ENCODE results near the gene NOL9. TPM values are rescaled to one million over a fixed set of nuclear protein-coding genes. Genes with fewer than 3 reads are reported as not detected.
A peak's percentile ranks its signal among the peaks of the same experiment; 100 is the strongest.

The NOL9 gene
- total RNA-seq, 4 donors from 2014 or later, result 16.6 to 25.0 (median 21.1) TPM

- WGBS, result 75% methylated on average over 12 of the region's 13 CpGs
- Histone ChIP-seq H3K4me3 (no peak overlapping the region), H3K36me3 (peaks cover 64 to 91% (median 90%) of the 10 kb centered on the region in 4 donors), H3K27me3 (no peaks in the 10 kb centered on the region), H3K4me1 (peaks cover 69 to 84% (median 77%) of the 10 kb centered on the region in 4 donors), H3K27ac (replicated peaks in 1 of 4) (peak overlapping the region in 2 of 4 donors; percentile 16 to 39), H3K9me3 (no peaks in the 10 kb centered on the region)
- no peak for DNase-seq (ENCODE audit: extremely low spot score)
- TF ChIP-seq POLR2AphosphoS5 (IDR thresholded peaks at IDR 0.05), result no peak
- no peak for TF ChIP-seq CTCF (IDR thresholded peaks at IDR 0.05)
- no peak for TF ChIP-seq EP300 (IDR thresholded peaks at IDR 0.05)
- no peak for TF ChIP-seq POLR2A (IDR thresholded peaks at IDR 0.05; ENCODE audit: low read depth)
- intact Hi-C loops (cut with DNase I), result no loop called here
Observed at GRCh38 chr1:6591222-6591621, 36.9 kb upstream of the NOL9 start.

- WGBS, result 83% methylated on average over 6 of the region's 7 CpGs
- peak overlapping the region in 2 of 4 donors; percentile 29 to 65 for H3K27ac ChIP-seq (replicated peaks in 1 of 4)
- no peak for TF ChIP-seq EP300 (IDR thresholded peaks at IDR 0.05)
- no peak for TF ChIP-seq POLR2A (IDR thresholded peaks at IDR 0.05; ENCODE audit: low read depth)
- no peak for TF ChIP-seq CTCF (IDR thresholded peaks at IDR 0.05)
- TF ChIP-seq POLR2AphosphoS5 (IDR thresholded peaks at IDR 0.05), result no peak
- no peak overlapping the region for H3K4me3 ChIP-seq
- intact Hi-C loops (cut with DNase I), result no loop called here
- peaks cover 53 to 80% (median 78%) of the 10 kb centered on the region in 4 donors for H3K36me3 ChIP-seq
- DNase-seq (ENCODE audit: extremely low spot score), result no peak
- no peaks in the 10 kb centered on the region for H3K27me3 ChIP-seq
- H3K9me3 ChIP-seq, result no peaks in the 10 kb centered on the region
- peaks cover 62 to 83% (median 69%) of the 10 kb centered on the region in 4 donors for H3K4me1 ChIP-seq
Observed at GRCh38 chr1:6590046-6590445, 35.7 kb upstream of the NOL9 start.

GRCh38 chr1:6588893-6589520, 34.7 kb upstream of the NOL9 start:
- Histone ChIP-seq H3K36me3 (peaks cover 42 to 75% (median 68%) of the 10 kb centered on the region in 4 donors), H3K4me1 (peaks cover 56 to 88% (median 67%) of the 10 kb centered on the region in 4 donors)
- intact Hi-C loops (cut with DNase I), result no loop called here

GRCh38 chr1:6588128-6588892, 34.0 kb upstream of the NOL9 start:
- TF ChIP-seq POLR2A (IDR thresholded peaks at IDR 0.05; ENCODE audit: low read depth), result no peak
- TF ChIP-seq EP300 (IDR thresholded peaks at IDR 0.05), result no peak
- TF ChIP-seq CTCF (IDR thresholded peaks at IDR 0.05), result no peak
- TF ChIP-seq POLR2AphosphoS5 (IDR thresholded peaks at IDR 0.05), result no peak
- H3K27me3 ChIP-seq, result no peaks in the 10 kb centered on the region
- WGBS, result 80% methylated on average over 18 of the region's 25 CpGs
- intact Hi-C loops (cut with DNase I), result no loop called here
- H3K4me3 ChIP-seq, result no peak overlapping the region
- peaks cover 56 to 81% (median 65%) of the 10 kb centered on the region in 4 donors for H3K4me1 ChIP-seq
- no peaks in the 10 kb centered on the region for H3K9me3 ChIP-seq
- H3K27ac ChIP-seq (replicated peaks in 1 of 4), result peak overlapping the region in 3 of 4 donors; percentile 50 to 65 (median 57)
- no peak for DNase-seq (ENCODE audit: extremely low spot score)
- H3K36me3 ChIP-seq, result peaks cover 35 to 68% (median 61%) of the 10 kb centered on the region in 4 donors

More at GRCh38 chr1:6588893-6589520, 34.7 kb upstream of the NOL9 start:
- no peaks in the 10 kb centered on the region for H3K27me3 ChIP-seq
- no peak for DNase-seq (ENCODE audit: extremely low spot score)
- peak overlapping the region in 3 of 4 donors; percentile 10 to 65 (median 29) for H3K27ac ChIP-seq (replicated peaks in 1 of 4)
- TF ChIP-seq POLR2A (IDR thresholded peaks at IDR 0.05; ENCODE audit: low read depth) (no peak), CTCF (IDR thresholded peaks at IDR 0.05) (no peak), POLR2AphosphoS5 (IDR thresholded peaks at IDR 0.05) (no peak), EP300 (IDR thresholded peaks at IDR 0.05) (no peak)
- no peak overlapping the region for H3K4me3 ChIP-seq
- no peaks in the 10 kb centered on the region for H3K9me3 ChIP-seq
- 77% methylated on average over 21 of the region's 24 CpGs for WGBS
